Psoas muscle (tissue), 8 donors: ENCODE data around the gene CDH24. TPM values are rescaled to one million over a fixed set of nuclear protein-coding genes. Genes with fewer than 3 reads are reported as not detected.

Experiments used
- ATAC-seq, 4 donors: fragments of 200-7000 bp; cut with Tn5 transposase; one replicate each; pipeline ENCODE4 v1.9.1; 2020; ENCODE audit warnings: moderate library complexity in 3 of 4, mild to moderate bottlenecking in 2 of 4
- DNase-seq, 2 donors: peaks; one replicate each; pipeline ENCODE4 v3.0.0-alpha.2; 2020
- H3K27ac ChIP-seq: fragments of 200-600 bp; one replicate; pipeline ENCODE4 v1.8.0; 2022
- H3K27me3 ChIP-seq, 3 donors: fragments of 200-600 bp in 1 of 3; one replicate each; pipeline versions ENCODE4 v1.6.1 to v1.8.0; 2013 to 2022; ENCODE audit warnings: low read length in 2 of 3, mild to moderate bottlenecking in 2 of 3, moderate library complexity in 1 of 3; ENCODE audit not compliant: insufficient read depth in 3 of 3
- H3K36me3 ChIP-seq, 2 donors: fragments of 200-600 bp in 1 of 2; one replicate each; pipeline versions ENCODE4 v1.6.1 to v1.8.0; 2013 to 2022; ENCODE audit warnings: low read depth in 1 of 2, mild to moderate bottlenecking in 1 of 2, moderate library complexity in 1 of 2; ENCODE audit not compliant: insufficient read depth in 1 of 2
- H3K4me1 ChIP-seq: fragments of 200-600 bp; one replicate; pipeline ENCODE4 v1.8.0; 2022
- H3K4me3 ChIP-seq: fragments of 200-600 bp; one replicate; pipeline ENCODE4 v1.8.0; 2022; ENCODE audit warnings: mild to moderate bottlenecking
- H3K9me3 ChIP-seq: fragments of 200-600 bp; one replicate; pipeline ENCODE4 v1.8.0; 2022
- CTCF ChIP-seq: fragments of 200-600 bp; IDR thresholded peaks from one replicate; pipeline ENCODE4 v1.8.0; 2022; ENCODE audit warnings: antibody characterized with exemption
- WGBS, 3 donors: extraction: QIAGEN DNeasy Blood & Tissue Kit; methylation state at CpG; one replicate each; pipeline versions ENCODE4 v1.1.6 to v1.1.7; 2013; 5-methylcytosine and 5-hydroxymethylcytosine counted together
- intact Hi-C, 2 donors: fragments of 100-400 bp; cut with DNase I; formaldehyde crosslinking; loops; one replicate each; pipeline versions ENCODE4 v1.11.0 to v1.14.2; 2022
- polyA plus RNA-seq, 3 donors: library from polyadenylated mRNA; stranded (reverse); fragments of 200-250 nt; gene quantifications; one replicate each; pipeline ENCODE4 v1.2.3, GENCODE V29; 2013
- total RNA-seq, 4 donors: library from RNA; stranded (reverse); fragmentation: NEBNext Ultra II Directional in 2 of 4; extraction: Animal tissue kit (Norgen Biotek cat#: 25700) in 2 of 4; gene quantifications; one replicate each; pipeline versions ENCODE4 v1.2.1 to v1.2.4, GENCODE V29; 2021 to 2023
- donor health status: healthy with polysubstance abuse.
- donor health status: DM: no; HTN: no; CAD: no; lungs with moderate emphysema.
- donor health status: Bipolar disorder and iron deficiency.
- donor health status: healthy.
- donor health status: DM: yes; HTN: yes; CAD: no.
- donor health status: DM: no; HTN: no; CAD: no.
- donor health status: DM: no; HTN: no; CAD: no.
- donor health status: DM: yes; HTN: yes; CAD: no.

CDH24 gene
- total and polyA plus RNA-seq, 7 donors = 0.30 to 0.77 (median 0.32) TPM

DNA sequence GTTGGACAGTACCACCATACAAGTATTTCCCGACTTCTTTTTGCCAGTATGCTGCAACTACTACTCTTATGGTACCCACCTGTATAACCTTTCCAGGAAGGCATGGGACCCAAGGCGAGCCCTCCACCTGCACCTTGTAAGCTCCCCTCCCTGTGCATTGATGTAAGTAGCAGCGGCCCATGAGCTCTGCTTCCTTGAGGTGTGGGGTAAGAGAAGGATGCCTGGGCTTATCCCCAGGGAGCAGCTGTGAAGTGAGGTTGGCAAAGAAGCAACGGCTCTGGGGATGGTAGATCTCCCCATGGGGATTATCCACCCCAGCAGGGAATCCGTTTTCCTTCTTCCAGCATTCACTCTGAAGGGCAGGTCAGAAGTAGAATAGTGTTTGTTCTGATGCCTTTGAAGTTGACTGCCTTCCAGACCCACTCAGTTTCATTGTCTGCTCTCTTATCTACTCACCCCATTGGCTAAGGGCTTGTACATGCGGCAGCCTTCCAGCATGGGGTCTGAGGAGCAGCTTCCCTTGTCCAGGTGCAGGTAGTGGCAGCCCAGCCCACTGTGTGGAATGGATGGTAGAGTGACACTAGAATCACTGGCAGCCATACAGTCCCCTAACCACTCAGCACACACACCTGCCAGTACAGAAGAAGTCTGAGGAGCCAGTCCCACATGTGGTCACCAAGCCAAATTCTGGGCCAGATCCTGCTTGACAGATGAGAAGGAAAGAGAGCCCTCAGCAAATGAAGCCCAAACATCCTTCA, 44.1 kb upstream of the CDH24 start:
- DNase-seq (no peak), ATAC-seq (no peak)
- Histone ChIP-seq H3K4me1 (peaks cover 13% of the 10 kb centered on the region), H3K27me3 (no peaks in the 10 kb centered on the region), H3K9me3 (no peaks in the 10 kb centered on the region), H3K36me3 (peaks cover 0 to 24% of the 10 kb centered on the region in 2 donors), H3K4me3 (no peak overlapping the region), H3K27ac (no peak overlapping the region)
- TF ChIP-seq CTCF = no peak
- WGBS, 3 donors = 74 to 80% (median 77%) methylated on average over 6 of the region's 6 CpGs
- intact Hi-C loops = no loop called here

- no peaks in the 10 kb centered on the region for H3K9me3 ChIP-seq
- H3K4me1 ChIP-seq = peaks cover 14% of the 10 kb centered on the region
- peaks cover 0 to 24% of the 10 kb centered on the region in 2 donors for H3K36me3 ChIP-seq
- intact Hi-C loops = no loop called here
- H3K27ac ChIP-seq = no peak overlapping the region
- WGBS, 3 donors = 88 to 93% (median 89%) methylated on average over 10 of the region's 10 CpGs
- TF ChIP-seq CTCF = no peak
- ATAC-seq (no peak), DNase-seq (no peak)
- no peak overlapping the region for H3K4me3 ChIP-seq
- H3K27me3 ChIP-seq = no peaks in the 10 kb centered on the region
Observed at GRCh38 chr14:23099212-23099861, 42.0 kb upstream of the CDH24 start.

GRCh38 chr14:23097786-23098185, 40.5 kb upstream of the CDH24 start:
- H3K27me3 ChIP-seq = no peaks in the 10 kb centered on the region
- 64 to 76% (median 75%) methylated on average over 7 of the region's 7 CpGs for WGBS, 3 donors
- H3K4me3 ChIP-seq = no peak overlapping the region
- DNase-seq (no peak), ATAC-seq (no peak)
- peaks cover 22% of the 10 kb centered on the region for H3K4me1 ChIP-seq
- intact Hi-C loops = no loop called here
- TF ChIP-seq CTCF = no peak
- no peak overlapping the region for H3K27ac ChIP-seq
- no peaks in the 10 kb centered on the region for H3K9me3 ChIP-seq
- peaks cover 2 to 33% of the 10 kb centered on the region in 2 donors for H3K36me3 ChIP-seq

GRCh38 chr14:23095196-23096108, 38.1 kb upstream of the CDH24 start, which contains the start of gene C14orf119:
Gene C14orf119 (plus strand): TSS chr14:23095505. CDS start chr14:23097659, 2,154 bp downstream.
- Histone ChIP-seq H3K27me3 (no peaks in the 10 kb centered on the region), H3K9me3 (no peaks in the 10 kb centered on the region), H3K4me3 (peak within 1 kb of the TSS; percentile 97), H3K27ac (peak within 1 kb of the TSS; percentile 99), H3K36me3 (peaks cover 8 to 56% of the 10 kb centered on the region in 2 donors), H3K4me1 (peaks cover 30% of the 10 kb centered on the region)
- WGBS, 3 donors = 0% methylated on average over 46 of the region's 46 CpGs
- intact Hi-C loops = no loop called here
- ATAC-seq (peak; percentile 92 to 96 (median 94)), DNase-seq (peak; percentile 99 to 100)
- TF ChIP-seq CTCF = no peak
